Osteoblast (primary cell): ENCODE measurements around the gene NBL1. TPM values are rescaled to one million over a fixed set of nuclear protein-coding genes. Genes with fewer than 3 reads are reported as not detected.

ENCODE experiments used
- DNase-seq: peaks from one replicate; pipeline ENCODE4 v3.0.0; 2011; ENCODE audit warnings: low spot score, mixed read lengths; ENCODE audit not compliant: insufficient read length; ENCODE audit errors: missing footprints
- H2AFZ ChIP-seq: 2 replicates; pipeline ENCODE4 v1.6.0; 2011; ENCODE audit warnings: mild to moderate bottlenecking, low read length
- H3K27ac ChIP-seq: 2 replicates; pipeline ENCODE4 v1.5.1; 2011; ENCODE audit warnings: mild to moderate bottlenecking, low read depth, low read length, moderate library complexity
- H3K27me3 ChIP-seq: 2 replicates; pipeline ENCODE4 v1.6.0; 2012; ENCODE audit warnings: mild to moderate bottlenecking, control low read depth, inconsistent platforms, low read length, moderate library complexity; ENCODE audit not compliant: insufficient read depth
- H3K36me3 ChIP-seq: 2 replicates; pipeline ENCODE4 v1.5.1; 2011; ENCODE audit warnings: mild to moderate bottlenecking, low read length, control low read depth, moderate library complexity; ENCODE audit not compliant: insufficient read depth
- H3K4me1 ChIP-seq: 2 replicates; pipeline ENCODE4 v1.5.1; 2011; ENCODE audit warnings: mild to moderate bottlenecking, low read length, control low read depth, moderate library complexity; ENCODE audit not compliant: insufficient read depth
- H3K4me2 ChIP-seq: 2 replicates; pipeline ENCODE4 v1.6.0; 2011; ENCODE audit warnings: mild to moderate bottlenecking, low read length; ENCODE audit not compliant: insufficient read depth
- H3K4me3 ChIP-seq: fragments of 200-600 bp; sonication (generic); 3 replicates; pipeline ENCODE4 v1.5.1; 2012; ENCODE audit warnings: mild to moderate bottlenecking, low read length, inconsistent platforms; ENCODE audit not compliant: insufficient read depth
- H3K79me2 ChIP-seq: 2 replicates; pipeline ENCODE4 v1.6.0; 2012; ENCODE audit warnings: mild to moderate bottlenecking, low read length, control low read depth, inconsistent platforms; ENCODE audit not compliant: insufficient read depth
- H3K9me3 ChIP-seq: 2 replicates; pipeline ENCODE4 v1.5.1; 2011; ENCODE audit warnings: low read depth, low read length, control low read depth
- H4K20me1 ChIP-seq: 2 replicates; pipeline ENCODE4 v1.6.0; 2012; ENCODE audit warnings: mild to moderate bottlenecking, low read length, control low read depth; ENCODE audit not compliant: insufficient read depth
- CTCF ChIP-seq: IDR thresholded peaks from 2 replicates; pipeline ENCODE4 v1.5.1; 2011; ENCODE audit warnings: mild to moderate bottlenecking, low read depth, low read length, moderate library complexity; ENCODE audit errors: extremely low read depth
- total RNA-seq: library from RNA; depleted of rRNA; stranded (reverse); fragments of >200 nt; gene quantifications from 2 replicates; pipeline ENCODE4 v1.2.3, GENCODE V29; 2012

Gene NBL1
- total RNA-seq, 1 donor, result 88.7 TPM

- TF ChIP-seq CTCF, result no peak
- peak; percentile 60 for DNase-seq
- H3K27ac ChIP-seq, result no peak overlapping the region
- H3K4me2 ChIP-seq, result no peak overlapping the region
- no peaks in the 10 kb centered on the region for H3K9me3 ChIP-seq
- H3K79me2 ChIP-seq, result peaks cover 76% of the 10 kb centered on the region
- H2AFZ ChIP-seq, result no peak overlapping the region
- H4K20me1 ChIP-seq, result peaks cover 20% of the 10 kb centered on the region
- peaks cover 24% of the 10 kb centered on the region for H3K4me1 ChIP-seq
- no peak overlapping the region for H3K4me3 ChIP-seq
- H3K27me3 ChIP-seq, result no peaks in the 10 kb centered on the region
- H3K36me3 ChIP-seq, result no peaks in the 10 kb centered on the region
Measured at GRCh38 chr1:19648239-19648638, 4.1 kb downstream of the NBL1 start.

GRCh38 chr1:19648689-19649088 lies 4.6 kb downstream of the NBL1 start:
- no peaks in the 10 kb centered on the region for H3K9me3 ChIP-seq
- no peak overlapping the region for H3K4me2 ChIP-seq
- TF ChIP-seq CTCF, result peak; percentile 33
- H4K20me1 ChIP-seq, result peaks cover 20% of the 10 kb centered on the region
- peaks cover 26% of the 10 kb centered on the region for H3K4me1 ChIP-seq
- DNase-seq, result peak; percentile 83
- H3K4me3 ChIP-seq, result no peak overlapping the region
- H3K36me3 ChIP-seq, result no peaks in the 10 kb centered on the region
- peaks cover 78% of the 10 kb centered on the region for H3K79me2 ChIP-seq
- no peak overlapping the region for H3K27ac ChIP-seq
- H3K27me3 ChIP-seq, result no peaks in the 10 kb centered on the region
- no peak overlapping the region for H2AFZ ChIP-seq

GRCh38 chr1:19650416-19651140 lies 6.5 kb downstream of the NBL1 start:
- no peak overlapping the region for H2AFZ ChIP-seq
- H3K27ac ChIP-seq, result peak overlapping the region; percentile 91
- no peaks in the 10 kb centered on the region for H3K9me3 ChIP-seq
- TF ChIP-seq CTCF, result no peak
- peaks cover 4% of the 10 kb centered on the region for H3K36me3 ChIP-seq
- H3K4me2 ChIP-seq, result peak overlapping the region; percentile 57
- H3K4me1 ChIP-seq, result peaks cover 30% of the 10 kb centered on the region
- peaks cover 85% of the 10 kb centered on the region for H3K79me2 ChIP-seq
- peak; percentile 84 for DNase-seq
- no peak overlapping the region for H3K4me3 ChIP-seq
- H3K27me3 ChIP-seq, result no peaks in the 10 kb centered on the region
- H4K20me1 ChIP-seq, result peaks cover 38% of the 10 kb centered on the region

- Histone ChIP-seq H4K20me1 (peaks cover 44% of the 10 kb centered on the region), H3K27ac (peak overlapping the region; percentile 91), H3K4me2 (peak overlapping the region; percentile 57), H2AFZ (no peak overlapping the region), H3K79me2 (peaks cover 83% of the 10 kb centered on the region), H3K27me3 (no peaks in the 10 kb centered on the region), H3K4me1 (peaks cover 30% of the 10 kb centered on the region), H3K9me3 (no peaks in the 10 kb centered on the region), H3K4me3 (no peak overlapping the region), H3K36me3 (peaks cover 4% of the 10 kb centered on the region)
- TF ChIP-seq CTCF, result peak; percentile 80
- DNase-seq, result peak; percentile 98
Measured at GRCh38 chr1:19651141-19651737, 7.1 kb downstream of the NBL1 start.
